ENCODE results near the gene IL25. TPM values are rescaled to one million over a fixed set of nuclear protein-coding genes. Genes with fewer than 3 reads are reported as not detected.

The IL25 gene
- total and polyA plus RNA-seq, 2 of the 13 experiments (the other 11 are each of a cell fraction or from before 2014, with no cell fraction given) = not detected

GRCh38 chr14:23326491-23327332, 45.9 kb upstream of the IL25 start (continued):
- TF ChIP-seq MZF1 (CRISPR knock-in tag; IDR thresholded peaks at IDR 0.05; ENCODE audit: borderline replicate concordance) (peak; percentile 71; the same call in 1 of the 2 replicates), ZNF451 (CRISPR knock-in tag; IDR thresholded peaks at IDR 0.05) (no peak), PAX8 (CRISPR knock-in tag; IDR thresholded peaks at IDR 0.05; ENCODE audit: borderline replicate concordance) (0 out of 2 replicates have a peak, but pooled peaks have one; percentile 49), ZXDC (CRISPR knock-in tag; IDR thresholded peaks at IDR 0.05) (no peak), ZNF550 (CRISPR knock-in tag; IDR thresholded peaks at IDR 0.05; ENCODE audit: borderline replicate concordance) (no peak), FOXJ3 (CRISPR knock-in tag; IDR thresholded peaks at IDR 0.05; ENCODE audit: borderline replicate concordance) (peak; percentile 25; the same call in 1 of the 2 replicates), ZZZ3 (CRISPR knock-in tag; IDR thresholded peaks at IDR 0.05; ENCODE audit: borderline replicate concordance) (no peak), ZNF83 (CRISPR knock-in tag; IDR thresholded peaks at IDR 0.05; ENCODE audit: borderline replicate concordance) (no peak), NFE2 (CRISPR knock-in tag; IDR thresholded peaks at IDR 0.05) (no peak), ZNF383 (CRISPR knock-in tag; IDR thresholded peaks at IDR 0.05; ENCODE audit: borderline replicate concordance) (no peak), MLLT10 (CRISPR knock-in tag; IDR thresholded peaks at IDR 0.05) (no peak), ZIK1 (CRISPR knock-in tag; IDR thresholded peaks at IDR 0.05; ENCODE audit: borderline replicate concordance, low read depth) (no peak), ZNF276 (CRISPR knock-in tag; IDR thresholded peaks at IDR 0.05; ENCODE audit: low read depth) (0 out of 2 replicates have a peak, but pooled peaks have one; percentile 47), ZBTB1 (CRISPR knock-in tag; IDR thresholded peaks at IDR 0.05; ENCODE audit: borderline replicate concordance) (no peak)
- TF ChIP-seq, protein P1, sequence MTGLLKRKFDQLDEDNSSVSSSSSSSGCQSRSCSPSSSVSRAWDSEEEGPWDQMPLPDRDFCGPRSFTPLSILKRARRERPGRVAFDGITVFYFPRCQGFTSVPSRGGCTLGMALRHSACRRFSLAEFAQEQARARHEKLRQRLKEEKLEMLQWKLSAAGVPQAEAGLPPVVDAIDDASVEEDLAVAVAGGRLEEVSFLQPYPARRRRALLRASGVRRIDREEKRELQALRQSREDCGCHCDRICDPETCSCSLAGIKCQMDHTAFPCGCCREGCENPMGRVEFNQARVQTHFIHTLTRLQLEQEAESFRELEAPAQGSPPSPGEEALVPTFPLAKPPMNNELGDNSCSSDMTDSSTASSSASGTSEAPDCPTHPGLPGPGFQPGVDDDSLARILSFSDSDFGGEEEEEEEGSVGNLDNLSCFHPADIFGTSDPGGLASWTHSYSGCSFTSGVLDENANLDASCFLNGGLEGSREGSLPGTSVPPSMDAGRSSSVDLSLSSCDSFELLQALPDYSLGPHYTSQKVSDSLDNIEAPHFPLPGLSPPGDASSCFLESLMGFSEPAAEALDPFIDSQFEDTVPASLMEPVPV (CRISPR knock-in tag; IDR thresholded peaks at IDR 0.05) = no peak
- TF ChIP-seq, protein P2, sequence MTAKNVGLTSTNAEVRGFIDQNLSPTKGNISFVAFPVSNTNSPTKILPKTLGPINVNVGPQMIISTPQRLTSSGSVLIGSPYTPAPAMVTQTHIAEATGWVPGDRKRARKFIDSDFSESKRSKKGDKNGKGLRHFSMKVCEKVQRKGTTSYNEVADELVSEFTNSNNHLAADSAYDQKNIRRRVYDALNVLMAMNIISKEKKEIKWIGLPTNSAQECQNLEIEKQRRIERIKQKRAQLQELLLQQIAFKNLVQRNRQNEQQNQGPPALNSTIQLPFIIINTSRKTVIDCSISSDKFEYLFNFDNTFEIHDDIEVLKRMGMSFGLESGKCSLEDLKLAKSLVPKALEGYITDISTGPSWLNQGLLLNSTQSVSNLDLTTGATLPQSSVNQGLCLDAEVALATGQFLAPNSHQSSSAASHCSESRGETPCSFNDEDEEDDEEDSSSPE (CRISPR knock-in tag; IDR thresholded peaks at IDR 0.05) = no peak
- TF ChIP-seq, protein P3, sequence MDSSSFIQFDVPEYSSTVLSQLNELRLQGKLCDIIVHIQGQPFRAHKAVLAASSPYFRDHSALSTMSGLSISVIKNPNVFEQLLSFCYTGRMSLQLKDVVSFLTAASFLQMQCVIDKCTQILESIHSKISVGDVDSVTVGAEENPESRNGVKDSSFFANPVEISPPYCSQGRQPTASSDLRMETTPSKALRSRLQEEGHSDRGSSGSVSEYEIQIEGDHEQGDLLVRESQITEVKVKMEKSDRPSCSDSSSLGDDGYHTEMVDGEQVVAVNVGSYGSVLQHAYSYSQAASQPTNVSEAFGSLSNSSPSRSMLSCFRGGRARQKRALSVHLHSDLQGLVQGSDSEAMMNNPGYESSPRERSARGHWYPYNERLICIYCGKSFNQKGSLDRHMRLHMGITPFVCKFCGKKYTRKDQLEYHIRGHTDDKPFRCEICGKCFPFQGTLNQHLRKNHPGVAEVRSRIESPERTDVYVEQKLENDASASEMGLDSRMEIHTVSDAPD (CRISPR knock-in tag; IDR thresholded peaks at IDR 0.05) = no peak

Data from HepG2 (cell line).